H9 (cell line): ENCODE measurements around the gene FHIP1B. TPM values are rescaled to one million over a fixed set of nuclear protein-coding genes. Genes with fewer than 3 reads are reported as not detected.

ENCODE experiments used
- DNase-seq: peaks from one replicate; pipeline ENCODE4 v3.0.0-alpha.2; 2017
- H2AFZ ChIP-seq: one replicate; pipeline ENCODE4 v1.6.1; 2013; ENCODE audit warnings: mild to moderate bottlenecking, low read length, control low read depth, moderate library complexity
- H2AK5ac ChIP-seq: 2 replicates; pipeline ENCODE4 v1.6.1; 2013; ENCODE audit warnings: low read length, control low read depth, mixed read lengths; ENCODE audit not compliant: insufficient read length
- H2BK120ac ChIP-seq: one replicate; pipeline ENCODE4 v1.6.1; 2013; ENCODE audit warnings: low read depth, mild to moderate bottlenecking, low read length, control low read depth, inconsistent platforms; ENCODE audit not compliant: poor library complexity, severe bottlenecking
- H2BK12ac ChIP-seq: 2 replicates; pipeline ENCODE4 v1.6.1; 2013; ENCODE audit warnings: low read length, control low read depth, mixed read lengths, low read depth; ENCODE audit not compliant: insufficient read length
- H2BK15ac ChIP-seq: 2 replicates; pipeline ENCODE4 v1.6.1; 2013; ENCODE audit warnings: low read depth, low read length, control low read depth
- H2BK20ac ChIP-seq: one replicate; pipeline ENCODE4 v1.6.1; 2013; ENCODE audit warnings: low read depth, mild to moderate bottlenecking, low read length, control low read depth, inconsistent platforms; ENCODE audit not compliant: poor library complexity, severe bottlenecking
- H2BK5ac ChIP-seq: 2 replicates; pipeline ENCODE4 v1.6.1; 2013; ENCODE audit warnings: low read length, control low read depth, mixed read lengths; ENCODE audit not compliant: insufficient read length
- H3K14ac ChIP-seq: 2 replicates; pipeline ENCODE4 v1.6.1; 2013; ENCODE audit warnings: low read length, control low read depth; ENCODE audit not compliant: insufficient read depth
- H3K18ac ChIP-seq: 2 replicates; pipeline ENCODE4 v1.6.1; 2013; ENCODE audit warnings: low read depth, mild to moderate bottlenecking, mixed read lengths, low read length, control low read depth; ENCODE audit not compliant: insufficient read length
- H3K23ac ChIP-seq: 2 replicates; pipeline ENCODE4 v1.6.1; 2013; ENCODE audit warnings: low read length, control low read depth, mixed read lengths, low read depth; ENCODE audit not compliant: insufficient read length
- H3K23me2 ChIP-seq: 2 replicates; pipeline ENCODE4 v1.6.1; 2013; ENCODE audit warnings: low read depth, mild to moderate bottlenecking, mixed read lengths, low read length, control low read depth; ENCODE audit not compliant: insufficient read length, poor library complexity, severe bottlenecking
- H3K27ac ChIP-seq: 2 replicates; pipeline ENCODE4 v1.5.1; 2013; ENCODE audit warnings: low read length, control low read depth, mixed read lengths, low read depth; ENCODE audit not compliant: insufficient read length
- H3K27me3 ChIP-seq: 2 replicates; pipeline ENCODE4 v1.6.1; 2013; ENCODE audit warnings: low read length, control low read depth, inconsistent platforms; ENCODE audit not compliant: insufficient read depth
- H3K4ac ChIP-seq: 2 replicates; pipeline ENCODE4 v1.6.1; 2013; ENCODE audit warnings: low read depth, mild to moderate bottlenecking, control low read depth, inconsistent platforms, low read length, moderate library complexity
- H3K4me1 ChIP-seq: 2 replicates; pipeline ENCODE4 v1.6.1; 2013; ENCODE audit warnings: low read length, control low read depth, inconsistent platforms; ENCODE audit not compliant: insufficient read depth
- H3K4me2 ChIP-seq: 2 replicates; pipeline ENCODE4 v1.6.1; 2013; ENCODE audit warnings: low read length, control low read depth, mixed read lengths; ENCODE audit not compliant: insufficient read length, insufficient read depth
- H3K56ac ChIP-seq: 2 replicates; pipeline ENCODE4 v1.6.1; 2013; ENCODE audit warnings: low read depth, mild to moderate bottlenecking, mixed read lengths, low read length, control low read depth; ENCODE audit not compliant: insufficient read length
- H3K79me1 ChIP-seq: 2 replicates; pipeline ENCODE4 v1.6.1; 2013; ENCODE audit warnings: low read depth, mild to moderate bottlenecking, moderate library complexity, low read length, control low read depth, inconsistent platforms; ENCODE audit not compliant: insufficient read depth, poor library complexity, severe bottlenecking
- H3K79me2 ChIP-seq: 2 replicates; pipeline ENCODE4 v1.6.1; 2013; ENCODE audit warnings: low read length, control low read depth, inconsistent platforms; ENCODE audit not compliant: insufficient read depth
- H3K9ac ChIP-seq: 2 replicates; pipeline ENCODE4 v1.6.1; 2013; ENCODE audit warnings: low read length, control low read depth, mixed read lengths; ENCODE audit not compliant: insufficient read length; ENCODE audit errors: extremely low read depth
- H3K9me3 ChIP-seq: one replicate; pipeline ENCODE4 v1.6.1; 2013; ENCODE audit warnings: low read depth, low read length, inconsistent platforms; ENCODE audit not compliant: control insufficient read depth
- H3T11ph ChIP-seq: one replicate; pipeline ENCODE4 v1.6.1; 2013; ENCODE audit warnings: mild to moderate bottlenecking, low read length, control low read depth, inconsistent platforms
- H4K20me1 ChIP-seq: one replicate; pipeline ENCODE4 v1.6.1; 2013; ENCODE audit not compliant: control insufficient read depth, insufficient read length, insufficient read depth
- H4K5ac ChIP-seq: 2 replicates; pipeline ENCODE4 v1.6.1; 2013; ENCODE audit warnings: low read depth, mild to moderate bottlenecking, mixed read lengths, low read length, control low read depth; ENCODE audit not compliant: insufficient read length
- H4K8ac ChIP-seq: replicated peaks from 2 replicates; pipeline ENCODE4 v1.6.1; 2013; ENCODE audit warnings: low read length, control low read depth, mixed read lengths, low read depth; ENCODE audit not compliant: insufficient read length
- H4K91ac ChIP-seq: 2 replicates; pipeline ENCODE4 v1.6.1; 2013; ENCODE audit warnings: low read depth, mild to moderate bottlenecking, moderate library complexity, mixed read lengths, low read length, control low read depth; ENCODE audit not compliant: insufficient read length
- H3K27ac Mint-ChIP-seq, 3 experiments: 2 replicates in 2 of 3; 3 replicates in 1 of 3; pipeline ENCODE4 v1.8.0; 2020 to 2021; ENCODE audit warnings: mixed read lengths in 3 of 3, mild to moderate bottlenecking in 1 of 3, moderate library complexity in 1 of 3
- H3K27me3 Mint-ChIP-seq: 2 replicates; pipeline ENCODE4 v1.8.0; 2021; ENCODE audit warnings: low read depth, mild to moderate bottlenecking, moderate library complexity, mixed read lengths
- H3K36me3 Mint-ChIP-seq, 3 experiments: 2 replicates in 2 of 3; 3 replicates in 1 of 3; pipeline ENCODE4 v1.8.0; 2020 to 2021; ENCODE audit warnings: low read depth in 3 of 3, mixed read lengths in 3 of 3; ENCODE audit not compliant: insufficient read depth in 1 of 3
- H3K4me1 Mint-ChIP-seq, 2 experiments: 2 replicates each; pipeline ENCODE4 v1.8.0; 2020; ENCODE audit warnings: mixed read lengths in 2 of 2
- H3K4me3 Mint-ChIP-seq, 2 experiments: 2 replicates in 1 of 2; 3 replicates in 1 of 2; pipeline ENCODE4 v1.8.0; 2020 to 2021; ENCODE audit warnings: mild to moderate bottlenecking in 2 of 2, mixed read lengths in 2 of 2, moderate library complexity in 1 of 2
- H3K9me3 Mint-ChIP-seq, 2 experiments: 2 replicates in 1 of 2; 3 replicates in 1 of 2; pipeline ENCODE4 v1.8.0; 2020; ENCODE audit warnings: mild to moderate bottlenecking in 2 of 2, mixed read lengths in 2 of 2, moderate library complexity in 1 of 2
- CTCF ChIP-seq: fragments of 200-600 bp; sonication (generic); conservative IDR thresholded peaks from 3 replicates; pipeline ENCODE4 v1.8.0; 2021; ENCODE audit warnings: antibody characterized with exemption, mild to moderate bottlenecking
- WGBS: extraction: QIAGEN DNeasy Blood & Tissue Kit; methylation state at CpG from one replicate; pipeline ENCODE4 v1.1.7; 2013; ENCODE audit warnings: missing lambda C conversion rate, low lambda C conversion rate, mixed read lengths; ENCODE audit not compliant: insufficient read length; ENCODE audit errors: extremely low coverage; 5-methylcytosine and 5-hydroxymethylcytosine counted together
- total RNA-seq: library from RNA; stranded (reverse); gene quantifications from 2 replicates; pipeline ENCODE4 v1.2.1, GENCODE V29; 2021

The FHIP1B gene
- total RNA-seq, 1 experiment from 2014 or later = 28.5 TPM

- Histone ChIP-seq H2BK15ac (no peak overlapping the region), H4K8ac (no peak overlapping the region), H3K23me2 (peaks cover 11% of the 10 kb centered on the region), H4K91ac (no peak overlapping the region), H3K9me3 (no peaks in the 10 kb centered on the region), H3K27ac (no peak overlapping the region), H3K4me2 (peak overlapping the region; percentile 56), H3K4me1 (no peaks in the 10 kb centered on the region), H2BK120ac (no peak overlapping the region), H3K27me3 (peaks cover 22% of the 10 kb centered on the region), H2AK5ac (no peak overlapping the region), H2BK5ac (no peak overlapping the region), H4K20me1 (no peaks in the 10 kb centered on the region), H3T11ph (no peak overlapping the region), H4K5ac (no peak overlapping the region), H2BK12ac (no peak overlapping the region), H2AFZ (no peak overlapping the region), H2BK20ac (no peak overlapping the region), H3K56ac (no peak overlapping the region), H3K23ac (no peak overlapping the region), H3K79me2 (no peaks in the 10 kb centered on the region), H3K4ac (no peak overlapping the region), H3K14ac (no peak overlapping the region; the same call in 1 of the 2 replicates), H3K79me1 (no peaks in the 10 kb centered on the region), H3K9ac (no peak overlapping the region), H3K18ac (peak overlapping the region; percentile 68)
- H3K9me3 Mint-ChIP-seq = no peaks in the 10 kb centered on the region
- H3K27ac Mint-ChIP-seq = no peak overlapping the region
- H3K36me3 Mint-ChIP-seq = peaks cover 0 to 9% (median 4%) of the 10 kb centered on the region in 3 experiments; a peak in 2 of 7 replicates
- H3K27me3 Mint-ChIP-seq = peaks cover 5% of the 10 kb centered on the region
- peaks cover 6 to 10% of the 10 kb centered on the region in 2 experiments; a peak in 3 of 4 replicates for H3K4me1 Mint-ChIP-seq
- no CpG with 5 or more reads among the region's 5 CpGs for WGBS
- no peak for DNase-seq
- no peak for TF ChIP-seq CTCF
- no peak overlapping the region for H3K4me3 Mint-ChIP-seq
Measured at GRCh38 chr11:6260207-6260726, 25.8 kb upstream of the FHIP1B start.
